DLD1 (cell line): ENCODE data around the gene DES.
"Not testable (repeated sequence)": the region's sequence is repeated elsewhere in the genome, so short reads cannot be mapped to it uniquely, and the experiment has no call there.

Source experiments
- in situ Hi-C: cut with HindIII; loops from 2 replicates; pipeline ENCODE4 v1.10.0; 2017; ENCODE audit warnings: low sequenced_read_pairs

DES gene

DNA sequence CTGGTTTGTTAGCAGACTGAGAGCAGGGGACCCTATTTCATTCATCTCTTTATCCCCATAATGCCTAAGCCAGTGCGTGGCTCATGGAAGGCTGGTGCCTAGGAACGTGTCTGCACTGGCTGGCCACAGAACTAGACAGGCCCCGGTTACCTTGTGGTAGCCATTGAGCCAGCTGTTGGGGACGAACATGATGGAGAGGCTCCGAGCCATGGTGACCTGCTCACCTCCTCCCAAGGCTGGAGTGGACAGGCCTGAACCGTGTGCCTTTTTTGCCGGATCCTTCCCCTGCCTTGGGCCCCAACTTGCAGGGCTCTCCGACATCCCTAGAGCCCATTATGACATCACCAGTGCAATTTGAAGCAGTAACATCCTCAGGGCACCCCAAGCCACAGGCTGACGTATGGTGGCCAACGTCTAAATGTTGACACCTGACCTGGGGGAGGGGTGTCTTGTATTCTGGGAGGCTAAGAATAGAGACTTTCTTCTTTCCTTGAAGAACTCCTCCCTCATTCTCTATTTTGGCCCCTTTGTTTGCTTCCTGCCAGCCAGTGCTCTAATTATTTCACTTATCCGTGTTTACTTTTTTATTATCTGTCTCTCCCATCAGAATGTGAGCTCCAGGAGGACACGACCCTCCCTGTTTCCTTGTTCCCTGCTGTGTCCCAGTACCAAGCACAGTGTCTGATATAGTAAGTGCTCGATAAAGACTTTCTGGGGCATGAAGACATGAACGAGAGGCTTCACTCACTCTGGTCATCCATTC, 18.3 kb upstream of the DES start:
- in situ Hi-C loops: loop anchor here (5.0 kb wide), 1 partner anchor 72 kb away; no protein-coding TSS in a partner anchor

DNA sequence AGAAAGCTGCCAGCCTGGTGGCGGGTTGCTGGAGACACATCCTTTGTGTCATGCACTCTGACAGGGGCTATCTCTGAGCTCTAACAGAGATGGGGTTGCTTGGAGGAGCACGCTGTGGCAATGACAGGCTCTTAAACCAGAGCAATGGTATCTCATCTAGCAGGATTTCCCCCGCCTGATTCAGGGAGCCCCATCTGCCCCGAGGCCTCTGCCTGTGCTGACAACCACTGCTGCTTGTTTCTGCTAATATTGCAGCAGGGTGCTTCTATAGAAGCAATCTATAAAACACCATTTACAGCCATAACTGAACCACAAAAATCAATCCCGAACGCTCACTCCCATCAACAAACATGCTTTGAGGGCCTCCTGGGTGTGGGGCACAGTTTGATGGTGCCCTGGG, 17.6 kb upstream of the DES start:
- in situ Hi-C loops: no loop called here

DNA sequence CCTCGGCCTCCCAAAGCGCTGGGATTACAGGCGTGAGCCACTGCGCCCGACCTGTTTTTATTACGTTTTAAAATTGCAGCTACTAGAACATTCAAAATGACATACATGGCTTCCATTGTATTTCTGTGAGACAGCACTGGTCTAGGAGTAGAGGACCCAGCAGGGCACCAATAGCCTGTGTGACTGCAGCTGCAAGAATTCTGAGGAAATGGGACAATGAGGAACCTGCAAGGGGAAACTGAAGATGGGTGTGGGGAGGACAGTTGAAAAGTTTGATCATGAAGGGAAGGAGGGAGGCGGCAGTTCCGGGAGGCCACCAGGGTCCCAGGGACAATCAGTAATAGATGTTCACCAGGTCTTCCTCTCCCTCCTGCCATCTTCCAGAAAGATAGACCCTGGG, 16.6 kb upstream of the DES start:
- in situ Hi-C loops: no loop called here

DNA sequence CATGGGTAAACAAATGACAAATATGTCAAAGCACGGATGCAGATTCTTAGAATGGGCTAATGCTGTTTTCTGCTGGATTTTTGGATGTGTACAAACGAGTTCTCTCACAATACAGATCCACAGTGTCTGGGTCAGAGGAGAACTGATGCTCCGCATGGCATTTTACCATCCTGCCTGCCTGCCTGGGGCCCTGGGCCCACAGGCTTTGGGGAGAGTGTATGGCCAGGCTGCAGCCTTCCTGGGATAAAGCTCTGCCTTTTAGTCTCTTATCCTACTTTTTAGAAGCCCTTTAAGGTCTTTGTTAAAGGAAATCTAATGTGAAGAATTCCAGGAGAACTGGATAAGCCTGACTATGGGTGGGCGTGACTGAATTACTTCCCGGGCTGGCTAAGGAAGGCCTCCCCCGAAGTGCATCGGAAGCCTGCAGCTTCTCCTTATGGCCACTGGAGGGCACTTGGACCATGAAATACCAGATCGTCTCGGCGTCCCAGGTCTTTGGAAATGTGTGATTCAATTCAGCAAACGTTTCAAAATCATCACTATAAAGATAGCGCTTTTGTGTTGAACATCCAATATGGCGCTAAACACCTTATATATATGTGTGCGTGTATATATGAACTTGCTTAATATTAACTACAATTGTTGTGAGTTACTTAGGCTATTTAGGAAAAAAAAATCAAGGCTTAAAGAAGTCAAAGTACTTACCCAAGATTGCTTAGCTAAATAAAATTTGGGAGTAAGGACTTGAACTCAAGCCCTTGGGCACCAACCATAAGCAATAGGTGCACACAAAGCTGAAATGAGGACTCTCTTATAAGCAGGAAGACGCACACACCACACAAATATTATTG, 15.3 kb upstream of the DES start:
- in situ Hi-C loops: no loop called here

DNA sequence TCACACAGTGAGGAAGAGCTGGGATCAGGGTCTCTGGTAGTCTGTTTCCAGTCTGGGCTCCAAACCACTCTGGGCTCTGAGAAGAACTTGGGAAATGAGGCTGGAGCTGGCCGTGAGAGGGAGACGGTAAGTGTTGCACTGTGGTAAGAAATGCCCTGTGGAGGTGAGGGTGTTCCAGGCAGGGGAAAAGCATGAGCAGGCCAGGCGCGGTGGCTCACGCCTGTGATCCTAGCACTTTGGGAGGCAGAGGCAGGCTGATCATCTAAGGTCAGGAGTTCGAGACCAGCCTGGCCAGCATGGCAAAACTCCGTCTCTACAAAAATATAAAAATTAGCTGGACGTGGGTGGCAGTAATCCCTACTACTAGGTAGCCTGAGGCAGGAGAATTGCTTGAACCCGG, 14.3 kb upstream of the DES start:
- in situ Hi-C loops: no loop called here

DNA sequence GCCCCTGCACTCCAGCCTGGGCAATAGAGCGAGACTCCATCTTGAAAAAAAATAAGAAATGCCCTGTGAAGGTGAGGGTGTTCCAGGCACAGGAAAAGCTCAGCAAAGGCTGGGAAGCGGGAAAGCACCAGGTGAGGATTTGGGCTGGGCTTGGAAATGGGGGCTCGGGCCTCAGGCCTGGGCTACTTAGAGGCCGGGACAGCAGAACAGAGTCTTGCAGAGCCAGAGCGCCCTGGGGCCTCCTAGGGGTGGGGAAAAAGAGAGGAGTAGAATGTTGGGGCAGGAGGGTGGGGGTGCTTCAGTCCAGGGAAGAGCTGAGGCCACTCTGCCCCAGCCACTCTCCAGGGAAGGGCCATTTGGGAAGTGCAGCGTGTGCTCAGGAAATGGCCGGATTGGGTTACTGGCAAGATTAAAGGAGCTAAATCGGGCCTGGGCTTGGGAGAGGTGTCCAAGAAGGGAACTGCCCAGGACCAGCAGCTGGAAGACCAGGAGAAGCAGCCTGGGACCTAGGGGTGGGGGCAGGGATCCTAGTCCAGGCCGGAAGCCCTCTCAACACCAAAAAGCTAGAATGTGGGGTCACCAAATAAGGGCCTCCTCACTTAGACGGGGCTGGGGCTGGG, 13.8 kb upstream of the DES start:
- in situ Hi-C loops: no loop called here

DNA sequence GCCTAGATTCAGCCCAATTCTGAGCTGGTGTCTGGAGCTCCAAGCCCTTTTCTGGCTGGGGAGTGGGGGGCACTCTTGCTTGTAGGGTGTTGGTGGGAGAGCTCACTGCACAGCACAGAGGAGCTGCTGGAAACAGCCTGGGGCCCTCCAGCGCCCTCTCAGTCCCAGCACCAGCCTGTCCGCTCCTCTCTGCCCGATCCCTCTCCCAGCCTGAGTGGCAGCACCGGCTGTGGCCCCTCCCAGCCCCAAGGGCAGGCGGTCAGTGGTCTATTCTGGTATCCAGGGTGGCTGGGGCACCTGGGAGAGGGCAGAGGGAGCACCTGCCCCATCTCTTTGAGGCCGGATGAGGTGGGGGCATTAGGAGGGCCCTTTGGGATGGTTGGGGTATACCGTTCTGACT, 13.2 kb upstream of the DES start:
- in situ Hi-C loops: no loop called here

DNA sequence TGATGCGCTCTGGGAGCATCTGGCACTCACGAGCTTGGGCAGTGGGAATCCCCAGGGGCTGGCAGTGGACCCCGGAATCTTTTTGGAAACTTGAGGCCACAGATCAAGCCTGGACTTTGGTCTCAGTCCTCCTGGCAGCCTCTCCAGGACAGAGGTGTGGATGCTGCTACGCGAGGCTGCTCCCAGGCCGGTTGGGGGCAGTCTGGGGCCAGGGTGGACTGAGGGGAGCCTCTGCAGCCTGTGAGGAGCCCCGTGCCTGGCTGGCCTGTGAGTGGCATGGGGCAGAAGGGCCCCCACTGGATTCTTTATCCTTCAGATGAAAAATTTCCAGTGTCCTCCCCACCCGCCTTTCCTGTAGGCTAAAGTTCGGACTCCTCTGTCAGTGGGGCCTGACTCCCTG, 12.7 kb upstream of the DES start:
- in situ Hi-C loops: no loop called here

DNA sequence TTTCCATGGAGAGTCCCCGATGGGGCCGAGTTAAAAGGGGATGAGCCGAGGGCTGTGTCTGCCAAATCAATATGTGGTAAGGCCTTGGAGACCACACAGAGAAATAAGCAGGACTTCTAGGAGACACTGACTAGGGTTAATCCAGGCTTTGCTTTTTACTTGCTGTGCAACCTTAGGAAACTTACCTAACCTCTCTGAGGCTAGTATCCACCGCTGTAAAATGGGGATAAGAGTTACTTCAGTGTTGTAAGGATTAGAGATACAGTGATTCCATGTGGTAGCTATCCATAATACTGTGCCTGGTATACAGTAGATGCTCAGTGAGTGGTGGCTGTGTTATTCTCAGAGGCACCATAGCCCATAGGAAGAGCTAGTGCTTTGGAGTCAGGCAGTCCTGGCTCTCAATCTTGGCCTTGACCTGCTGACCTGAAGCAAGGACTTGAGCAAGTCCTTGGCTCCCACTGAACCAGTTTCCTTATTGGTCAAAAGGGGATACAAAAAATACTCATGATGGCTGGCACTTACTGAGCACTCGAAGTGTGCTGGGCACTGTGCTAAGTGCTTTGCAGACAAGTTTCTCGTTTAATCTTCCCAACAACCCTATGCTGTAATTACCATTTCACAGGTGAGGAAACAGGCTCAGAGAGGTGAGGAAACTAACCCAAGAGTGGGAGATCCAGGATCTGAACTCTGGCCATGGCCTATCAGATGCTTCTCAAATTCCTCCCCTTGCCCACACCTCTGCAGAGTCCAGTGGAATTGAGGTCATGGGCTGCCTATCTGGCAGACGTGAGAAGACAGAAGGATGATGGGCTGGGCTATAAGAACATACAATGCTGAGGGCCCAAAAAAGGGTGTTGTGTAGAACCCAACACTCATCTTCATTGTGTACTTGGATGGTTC, 12.0 kb upstream of the DES start:
- in situ Hi-C loops: no loop called here

DNA sequence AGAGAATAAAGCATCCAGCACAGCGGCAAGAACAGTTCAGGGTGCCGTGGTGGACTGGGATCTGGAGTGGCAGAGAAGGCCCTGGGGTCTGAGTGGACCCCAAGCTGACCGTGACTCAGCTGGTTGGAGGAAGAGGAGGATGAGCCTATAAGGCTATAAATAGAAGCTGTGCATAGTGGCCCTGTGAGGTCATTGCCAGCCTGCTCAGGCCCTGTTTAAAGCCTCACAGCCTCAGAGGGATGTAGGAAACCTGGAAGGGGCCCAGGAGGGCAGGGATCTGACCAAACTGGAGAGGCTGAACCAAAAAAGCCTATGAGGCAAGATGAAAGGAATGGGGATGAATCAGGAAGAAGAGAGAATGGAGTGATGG, 11.3 kb upstream of the DES start:
- in situ Hi-C loops: no loop called here

DNA sequence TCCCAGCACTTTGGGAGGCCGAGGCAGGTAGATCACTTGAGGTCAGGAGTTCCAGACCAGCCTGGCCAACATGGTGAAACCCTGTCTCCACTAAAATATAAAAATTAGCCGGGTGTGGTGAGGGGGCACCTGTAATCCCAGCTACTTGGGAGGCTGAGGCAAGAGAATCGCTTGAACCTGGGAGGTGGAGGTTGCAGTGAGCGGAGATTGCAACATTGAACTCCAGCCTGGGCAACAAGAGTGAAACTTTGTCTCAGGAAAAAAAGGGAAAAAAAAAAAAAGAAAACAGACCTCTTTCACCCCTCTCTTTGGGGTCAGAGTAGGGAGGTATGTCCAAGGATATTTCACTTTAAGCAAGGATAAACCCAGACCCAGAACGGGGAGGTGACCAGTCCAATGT, 10.8 kb upstream of the DES start:
- in situ Hi-C loops: not testable (repeated sequence)

DNA sequence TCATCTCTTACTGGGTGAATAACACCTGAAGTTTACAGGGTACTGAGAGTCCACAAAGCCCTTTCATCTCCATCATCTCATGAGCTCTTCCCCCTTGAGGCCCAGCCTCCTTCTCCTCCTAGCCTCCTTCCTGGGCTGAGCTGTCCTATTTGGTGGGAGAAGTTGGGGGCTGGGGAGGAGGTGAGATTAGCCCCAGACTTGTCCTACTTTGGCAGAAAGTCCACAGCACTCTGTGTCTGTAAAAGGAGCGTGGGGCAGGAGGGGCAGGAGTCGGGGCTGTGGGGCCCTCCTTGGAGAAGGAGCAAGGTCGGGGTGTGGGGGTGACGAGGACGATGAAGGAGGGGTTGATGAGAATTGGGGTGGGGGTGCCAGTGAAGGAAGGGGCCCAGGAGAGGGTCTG, 10.0 kb upstream of the DES start:
- in situ Hi-C loops: no loop called here

DNA sequence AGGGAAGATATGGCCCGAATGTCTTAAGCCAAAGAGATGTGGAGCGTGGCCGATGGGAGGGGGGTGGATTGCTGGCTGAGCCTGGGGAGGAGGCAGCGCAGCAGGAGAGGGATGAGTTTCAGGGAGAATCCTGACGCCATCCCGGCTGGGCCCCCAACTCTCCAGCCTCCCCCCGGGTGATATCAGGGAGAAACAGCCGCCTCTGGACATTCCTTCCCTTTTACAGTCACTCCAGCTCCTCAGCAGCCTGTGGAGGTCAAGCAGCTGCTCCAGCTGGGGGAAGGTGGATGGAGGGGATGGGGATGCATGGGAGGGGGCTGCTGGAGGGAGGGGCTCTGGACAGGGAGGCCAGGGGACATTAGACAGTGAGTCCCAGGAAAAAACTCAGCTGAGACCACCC, 9.5 kb upstream of the DES start:
- in situ Hi-C loops: no loop called here

DNA sequence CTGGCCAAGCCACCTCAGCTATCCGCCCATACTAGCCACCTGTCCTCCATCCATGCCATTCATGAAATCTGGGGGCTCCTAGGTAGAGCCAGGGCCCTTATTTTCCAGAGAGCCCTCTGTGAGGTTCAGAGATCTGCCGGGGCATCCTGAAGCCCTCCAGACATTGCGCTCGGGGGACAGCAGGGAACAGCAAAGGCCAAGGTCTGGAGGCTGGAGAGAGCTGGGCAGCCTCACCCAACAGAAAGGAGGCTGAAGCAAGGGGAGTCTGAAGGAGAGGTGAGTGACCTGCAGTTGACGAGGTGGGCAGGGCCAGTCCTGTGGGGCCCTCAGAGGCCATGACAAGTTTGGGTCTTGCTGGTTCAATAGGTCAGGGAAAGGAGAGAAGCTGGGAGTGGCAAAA, 8.6 kb upstream of the DES start:
- in situ Hi-C loops: no loop called here

DNA sequence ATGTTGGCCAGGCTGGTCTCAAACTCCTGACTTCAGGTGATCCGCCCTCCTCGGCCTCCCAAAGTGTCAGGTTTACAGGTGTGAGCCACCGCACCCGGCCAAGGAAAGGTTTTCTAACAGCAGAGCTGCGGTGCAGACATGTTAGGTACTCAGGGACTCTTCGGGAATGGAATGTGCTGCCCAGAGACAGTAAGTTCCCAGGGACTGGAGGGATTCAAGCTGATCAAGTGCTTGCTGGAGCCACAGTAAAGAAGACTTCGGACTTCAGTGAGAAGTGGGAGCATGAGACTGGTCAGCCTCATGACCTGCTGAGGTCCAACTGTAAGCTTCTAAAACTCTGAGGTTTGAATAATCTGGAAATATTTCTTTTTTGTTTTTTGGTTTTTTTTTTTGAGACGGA, 7.8 kb upstream of the DES start:
- in situ Hi-C loops: no loop called here

DNA sequence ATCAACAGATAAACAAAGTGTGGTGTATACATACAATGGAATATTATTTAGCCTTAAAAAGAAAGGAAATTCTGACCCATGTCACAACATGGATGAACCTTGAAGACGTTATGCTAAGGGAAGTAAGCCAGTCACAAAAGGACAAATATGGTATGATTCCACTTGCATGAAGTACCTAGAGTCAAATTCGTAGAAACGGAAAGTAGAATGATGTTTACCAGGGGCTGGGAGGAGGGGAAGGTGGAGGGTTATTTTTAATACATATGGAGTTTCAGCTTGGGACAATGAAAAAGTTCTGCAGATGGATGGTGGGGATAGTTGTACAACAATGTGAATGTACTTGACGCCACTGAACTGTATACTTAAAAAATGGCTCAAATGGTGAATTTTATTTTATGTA, 3.3 kb upstream of the DES start:
- in situ Hi-C loops: no loop called here

DNA sequence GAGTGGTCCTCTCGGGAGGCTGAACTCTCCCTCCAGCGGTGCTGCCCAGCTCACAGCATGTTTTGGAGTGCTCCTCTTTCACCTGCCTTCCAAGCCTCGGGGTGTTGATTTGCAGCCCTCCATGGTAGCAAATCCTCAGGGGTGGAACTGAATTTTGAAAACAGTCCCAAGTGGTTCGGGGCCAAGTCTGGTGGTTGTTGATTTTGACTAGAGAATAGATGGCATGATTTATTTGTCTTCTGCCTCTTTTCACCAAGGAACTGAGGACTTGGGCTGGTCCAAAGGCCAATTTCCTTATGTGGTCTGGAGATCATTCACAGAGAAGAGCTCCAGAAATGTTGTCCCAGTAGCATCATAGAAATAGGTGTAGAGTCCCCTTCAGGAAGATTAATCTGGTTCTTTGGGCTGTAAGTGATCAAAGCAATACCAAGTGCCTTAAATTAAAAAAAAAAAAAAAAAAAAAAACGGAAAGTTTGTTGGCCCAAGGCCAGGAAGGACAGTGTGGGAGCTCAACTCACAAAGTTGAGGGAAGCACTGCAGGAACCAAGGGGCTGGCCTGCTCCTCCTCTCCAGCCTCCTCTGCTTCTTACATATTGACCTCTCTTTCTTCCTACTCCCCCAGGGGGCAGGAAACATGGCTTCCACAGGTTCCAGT, 2.5 kb upstream of the DES start:
- in situ Hi-C loops: no loop called here

DNA sequence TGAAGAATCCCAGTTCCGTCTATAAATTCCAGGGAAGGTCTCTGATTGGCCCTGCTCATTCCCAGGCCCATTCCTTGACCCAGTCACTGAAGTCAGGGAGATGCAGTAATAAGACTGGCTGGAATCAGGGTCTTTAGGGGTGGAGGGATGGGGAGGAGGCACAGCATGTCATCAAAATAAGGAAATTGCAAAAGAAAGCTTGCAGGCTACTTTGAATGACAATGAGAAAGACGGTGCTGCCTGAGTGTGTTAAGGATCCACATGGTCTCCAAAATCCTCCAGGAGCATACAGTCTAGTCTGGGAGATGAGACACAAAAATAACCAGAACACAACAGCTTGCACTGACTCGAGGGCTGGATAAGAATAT, 2.0 kb upstream of the DES start:
- in situ Hi-C loops: no loop called here

DNA sequence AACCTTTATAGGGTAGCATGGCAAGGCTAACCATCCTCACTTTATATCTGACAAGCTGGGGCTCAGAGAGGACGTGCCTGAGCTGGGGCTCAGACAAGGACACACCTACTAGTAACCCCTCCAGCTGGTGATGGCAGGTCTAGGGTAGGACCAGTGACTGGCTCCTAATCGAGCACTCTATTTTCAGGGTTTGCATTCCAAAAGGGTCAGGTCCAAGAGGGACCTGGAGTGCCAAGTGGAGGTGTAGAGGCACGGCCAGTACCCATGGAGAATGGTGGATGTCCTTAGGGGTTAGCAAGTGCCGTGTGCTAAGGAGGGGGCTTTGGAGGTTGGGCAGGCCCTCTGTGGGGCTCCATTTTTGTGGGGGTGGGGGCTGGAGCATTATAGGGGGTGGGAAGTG, 1.2 kb upstream of the DES start:
- in situ Hi-C loops: no loop called here

DNA sequence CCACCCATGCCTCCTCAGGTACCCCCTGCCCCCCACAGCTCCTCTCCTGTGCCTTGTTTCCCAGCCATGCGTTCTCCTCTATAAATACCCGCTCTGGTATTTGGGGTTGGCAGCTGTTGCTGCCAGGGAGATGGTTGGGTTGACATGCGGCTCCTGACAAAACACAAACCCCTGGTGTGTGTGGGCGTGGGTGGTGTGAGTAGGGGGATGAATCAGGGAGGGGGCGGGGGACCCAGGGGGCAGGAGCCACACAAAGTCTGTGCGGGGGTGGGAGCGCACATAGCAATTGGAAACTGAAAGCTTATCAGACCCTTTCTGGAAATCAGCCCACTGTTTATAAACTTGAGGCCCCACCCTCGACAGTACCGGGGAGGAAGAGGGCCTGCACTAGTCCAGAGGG, 803 bp upstream of the DES start:
- in situ Hi-C loops: no loop called here

DNA sequence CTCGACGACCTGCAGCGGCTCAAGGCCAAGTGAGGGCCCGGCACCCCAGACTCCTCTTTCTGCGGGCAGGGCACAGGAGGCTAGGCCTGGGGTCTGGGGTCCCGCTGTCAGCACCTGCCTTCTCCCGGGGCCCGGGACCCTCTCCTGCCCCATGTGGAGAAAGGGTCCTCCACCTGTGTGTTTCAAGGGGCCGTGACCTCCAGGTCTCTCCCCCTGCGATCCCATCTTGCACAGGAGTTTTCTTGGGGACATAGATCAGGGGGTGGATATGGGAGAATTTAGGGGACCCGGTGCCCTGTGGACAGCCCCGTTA, 791 bp downstream of the DES start:
- in situ Hi-C loops: no loop called here
